A549 (cell line): ENCODE results near the gene COX10.

Source experiments
- CTCF ChIP-seq: fragments of >200 bp; sonication (Bioruptor Twin); formaldehyde crosslinking; IDR thresholded peaks from 3 replicates; pipeline ENCODE4 v1.5.1; 2016
- ELK1 ChIP-seq: fragments of 150-350 bp; IDR thresholded peaks from 2 replicates; pipeline ENCODE4 v1.6.1; 2014; ENCODE audit warnings: low read depth, mild to moderate bottlenecking, low read length
- EP300 ChIP-seq, 2 experiments: fragments of >200 bp; sonication (Bioruptor Twin); formaldehyde crosslinking; IDR thresholded peaks; 2 replicates in 1 of 2; 3 replicates in 1 of 2; pipeline ENCODE4 v1.6.1; 2016 to 2017
- FOSL2 ChIP-seq, 2 experiments: fragments of 450-650 bp in 1 of 2; fragments of >200 bp in 1 of 2; sonication (Bioruptor Twin) in 1 of 2; formaldehyde crosslinking; IDR thresholded peaks; 2 replicates each; pipeline versions ENCODE4 v1.5.0 to v1.6.1; 2016 to 2020; ENCODE audit warnings: mild to moderate bottlenecking in 1 of 2, moderate library complexity in 1 of 2
- JUN ChIP-seq, 2 experiments: fragments of >200 bp; sonication (Bioruptor Twin); formaldehyde crosslinking; IDR thresholded peaks; 2 replicates in 1 of 2; 3 replicates in 1 of 2; pipeline ENCODE4 v1.6.1; 2016 to 2017
- MYC ChIP-seq: IDR thresholded peaks from 2 replicates; pipeline ENCODE4 v1.6.1; 2012; ENCODE audit warnings: mild to moderate bottlenecking, inconsistent platforms, low read length, improper control_type of control experiment, borderline replicate concordance
- NR3C1 ChIP-seq: fragments of >200 bp; sonication (Bioruptor Twin); formaldehyde crosslinking; IDR thresholded peaks from 3 replicates; pipeline ENCODE4 v1.6.1; 2017
- POLR2A ChIP-seq: IDR thresholded peaks from 2 replicates; pipeline ENCODE4 v1.6.1; 2012; ENCODE audit warnings: mild to moderate bottlenecking, low read length
- REST ChIP-seq: fragments of 200-600 bp; sonication (generic); IDR thresholded peaks from 2 replicates; pipeline ENCODE4 v1.6.1; 2016; ENCODE audit warnings: antibody characterized with exemption, mild to moderate bottlenecking, moderate library complexity
- SMC3 ChIP-seq: fragments of >200 bp; sonication (Bioruptor Twin); formaldehyde crosslinking; IDR thresholded peaks from 3 replicates; pipeline ENCODE4 v1.6.1; 2018; ENCODE audit warnings: inconsistent platforms
- ZFP36 ChIP-seq: fragments of 450-650 bp; IDR thresholded peaks from 2 replicates; pipeline ENCODE4 v1.6.1; 2014; ENCODE audit warnings: borderline replicate concordance; ENCODE audit not compliant: partially characterized antibody
- TF ChIP-seq, protein P1 (sequence below): IDR thresholded peaks from 2 replicates; pipeline ENCODE4 v1.6.1; 2012
- TF ChIP-seq, protein P2 (sequence below): fragments of 450-650 bp; IDR thresholded peaks from 2 replicates; pipeline ENCODE4 v1.6.1; 2014; ENCODE audit warnings: antibody characterized with exemption

- TF ChIP-seq, protein P1, sequence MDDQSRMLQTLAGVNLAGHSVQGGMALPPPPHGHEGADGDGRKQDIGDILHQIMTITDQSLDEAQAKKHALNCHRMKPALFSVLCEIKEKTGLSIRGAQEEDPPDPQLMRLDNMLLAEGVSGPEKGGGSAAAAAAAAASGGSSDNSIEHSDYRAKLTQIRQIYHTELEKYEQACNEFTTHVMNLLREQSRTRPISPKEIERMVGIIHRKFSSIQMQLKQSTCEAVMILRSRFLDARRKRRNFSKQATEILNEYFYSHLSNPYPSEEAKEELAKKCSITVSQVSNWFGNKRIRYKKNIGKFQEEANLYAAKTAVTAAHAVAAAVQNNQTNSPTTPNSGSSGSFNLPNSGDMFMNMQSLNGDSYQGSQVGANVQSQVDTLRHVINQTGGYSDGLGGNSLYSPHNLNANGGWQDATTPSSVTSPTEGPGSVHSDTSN: no peak
- TF ChIP-seq NR3C1: no peak
- no peak for TF ChIP-seq MYC
- TF ChIP-seq SMC3: no peak
- no peak for TF ChIP-seq CTCF
- TF ChIP-seq EP300 (IDR thresholded peaks at IDR 0.05): no peak
- TF ChIP-seq ELK1: no peak
- no peak for TF ChIP-seq FOSL2 (IDR thresholded peaks at IDR 0.05)
- no peak for TF ChIP-seq FOSL2 (CRISPR knock-in tag; IDR thresholded peaks at IDR 0.05)
- TF ChIP-seq, protein P2, sequence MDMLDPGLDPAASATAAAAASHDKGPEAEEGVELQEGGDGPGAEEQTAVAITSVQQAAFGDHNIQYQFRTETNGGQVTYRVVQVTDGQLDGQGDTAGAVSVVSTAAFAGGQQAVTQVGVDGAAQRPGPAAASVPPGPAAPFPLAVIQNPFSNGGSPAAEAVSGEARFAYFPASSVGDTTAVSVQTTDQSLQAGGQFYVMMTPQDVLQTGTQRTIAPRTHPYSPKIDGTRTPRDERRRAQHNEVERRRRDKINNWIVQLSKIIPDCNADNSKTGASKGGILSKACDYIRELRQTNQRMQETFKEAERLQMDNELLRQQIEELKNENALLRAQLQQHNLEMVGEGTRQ: no peak
- TF ChIP-seq JUN (IDR thresholded peaks at IDR 0.05): no peak
- no peak for TF ChIP-seq ZFP36
- TF ChIP-seq REST: no peak
- TF ChIP-seq POLR2A: no peak
Measured at GRCh38 chr17:14094676-14095601, 25.6 kb downstream of the COX10 start.
